ENCODE measurements around the gene UTP14A.

UTP14A gene

GRCh38 chrX:129958083-129958465, 52.1 kb downstream of the UTP14A start:
- H3K9ac ChIP-seq = peak overlapping the region; percentile 69; the same call in 1 of the 2 replicates
- no peaks in the 10 kb centered on the region for H3K36me3 ChIP-seq
- H3K27me3 ChIP-seq = peaks cover 48% of the 10 kb centered on the region
- peaks cover 91% of the 10 kb centered on the region for H3K4me1 ChIP-seq
- no peaks in the 10 kb centered on the region for H4K20me1 ChIP-seq
- H3K27ac ChIP-seq = peak overlapping the region; percentile 85; the same call in 1 of the 2 replicates
- H3K4me2 ChIP-seq = peak overlapping the region; percentile 82
- H3K9me3 ChIP-seq = peaks cover 3% of the 10 kb centered on the region; the same call in 1 of the 2 replicates
- TF ChIP-seq Cebpa-rat (IDR thresholded peaks at IDR 0.05) = no peak
- peak overlapping the region; percentile 61 for H3K4me3 ChIP-seq

- Histone ChIP-seq H3K4me1 (peaks cover 82% of the 10 kb centered on the region), H3K4me3 (no peak overlapping the region), H3K27ac (no peak overlapping the region), H3K9ac (no peak overlapping the region), H3K36me3 (no peaks in the 10 kb centered on the region), H3K27me3 (peaks cover 47% of the 10 kb centered on the region), H4K20me1 (no peaks in the 10 kb centered on the region), H3K4me2 (peak overlapping the region; percentile 82; the same call in 1 of the 2 replicates), H3K9me3 (peaks cover 3% of the 10 kb centered on the region; the same call in 1 of the 2 replicates)
- TF ChIP-seq Cebpa-rat (IDR thresholded peaks at IDR 0.05) = no peak
Measured at GRCh38 chrX:129958814-129959492, 53.0 kb downstream of the UTP14A start.

GRCh38 chrX:129959493-129959832, 53.5 kb downstream of the UTP14A start:
- H3K9ac ChIP-seq = no peak overlapping the region
- H3K4me1 ChIP-seq = peaks cover 77% of the 10 kb centered on the region

GRCh38 chrX:129961180-129962083, 55.5 kb downstream of the UTP14A start:
- no peaks in the 10 kb centered on the region for H3K36me3 ChIP-seq

More at GRCh38 chrX:129959493-129959832, 53.5 kb downstream of the UTP14A start:
- TF ChIP-seq Cebpa-rat (IDR thresholded peaks at IDR 0.05) = no peak
- H3K27me3 ChIP-seq = peaks cover 42% of the 10 kb centered on the region
- H4K20me1 ChIP-seq = no peaks in the 10 kb centered on the region
- H3K9me3 ChIP-seq = peaks cover 3% of the 10 kb centered on the region; the same call in 1 of the 2 replicates
- H3K36me3 ChIP-seq = no peaks in the 10 kb centered on the region
- no peak overlapping the region for H3K4me3 ChIP-seq
- peak overlapping the region; percentile 30; the same call in 1 of the 2 replicates for H3K4me2 ChIP-seq
- no peak overlapping the region for H3K27ac ChIP-seq

GRCh38 chrX:129963729-129964128, 57.8 kb downstream of the UTP14A start:
- peaks cover 29% of the 10 kb centered on the region for H3K27me3 ChIP-seq
- H3K4me3 ChIP-seq = no peak overlapping the region
- no peaks in the 10 kb centered on the region for H4K20me1 ChIP-seq
- peaks cover 40% of the 10 kb centered on the region for H3K4me1 ChIP-seq
- H3K4me2 ChIP-seq = no peak overlapping the region
- H3K27ac ChIP-seq = no peak overlapping the region
- H3K9ac ChIP-seq = no peak overlapping the region
- no peak for TF ChIP-seq Cebpa-rat (IDR thresholded peaks at IDR 0.05)
- H3K9me3 ChIP-seq = peaks cover 3% of the 10 kb centered on the region; the same call in 1 of the 2 replicates
- H3K36me3 ChIP-seq = no peaks in the 10 kb centered on the region

More at GRCh38 chrX:129961180-129962083, 55.5 kb downstream of the UTP14A start:
- H3K4me1 ChIP-seq = peaks cover 57% of the 10 kb centered on the region
- peaks cover 38% of the 10 kb centered on the region for H3K27me3 ChIP-seq
- H3K4me2 ChIP-seq = peak overlapping the region; percentile 82
- H3K27ac ChIP-seq = peak overlapping the region; percentile 77
- no peak for TF ChIP-seq Cebpa-rat (IDR thresholded peaks at IDR 0.05)
- peaks cover 3% of the 10 kb centered on the region; the same call in 1 of the 2 replicates for H3K9me3 ChIP-seq
- H3K4me3 ChIP-seq = peak overlapping the region; percentile 57
- peak overlapping the region; percentile 70 for H3K9ac ChIP-seq
- H4K20me1 ChIP-seq = no peaks in the 10 kb centered on the region

- no peak overlapping the region for H3K27ac ChIP-seq
- H3K4me3 ChIP-seq = no peak overlapping the region
- H3K36me3 ChIP-seq = no peaks in the 10 kb centered on the region
- H3K9ac ChIP-seq = no peak overlapping the region
- peaks cover 16% of the 10 kb centered on the region for H3K27me3 ChIP-seq
- TF ChIP-seq Cebpa-rat (IDR thresholded peaks at IDR 0.05) = no peak
- H4K20me1 ChIP-seq = no peaks in the 10 kb centered on the region
- H3K4me2 ChIP-seq = no peak overlapping the region
- H3K9me3 ChIP-seq = peaks cover 16% of the 10 kb centered on the region
- H3K4me1 ChIP-seq = peaks cover 25% of the 10 kb centered on the region
Measured at GRCh38 chrX:129965166-129965565, 59.2 kb downstream of the UTP14A start.

- Histone ChIP-seq H3K36me3 (no peaks in the 10 kb centered on the region), H4K20me1 (no peaks in the 10 kb centered on the region), H3K27ac (no peak overlapping the region), H3K4me2 (no peak overlapping the region), H3K9ac (no peak overlapping the region), H3K27me3 (peaks cover 13% of the 10 kb centered on the region), H3K9me3 (peaks cover 19% of the 10 kb centered on the region), H3K4me3 (no peak overlapping the region), H3K4me1 (no peaks in the 10 kb centered on the region)
- TF ChIP-seq Cebpa-rat (IDR thresholded peaks at IDR 0.05) = no peak
Measured at GRCh38 chrX:129968968-129969367, 63.0 kb downstream of the UTP14A start.

GRCh38 chrX:129976441-129976840, 70.5 kb downstream of the UTP14A start:
- H3K9me3 ChIP-seq = peaks cover 6% of the 10 kb centered on the region; the same call in 1 of the 2 replicates
- H3K36me3 ChIP-seq = no peaks in the 10 kb centered on the region
- TF ChIP-seq Cebpa-rat (IDR thresholded peaks at IDR 0.05) = no peak
- H3K9ac ChIP-seq = no peak overlapping the region
- H4K20me1 ChIP-seq = no peaks in the 10 kb centered on the region
- H3K4me1 ChIP-seq = peaks cover 33% of the 10 kb centered on the region
- H3K4me3 ChIP-seq = no peak overlapping the region
- peaks cover 58% of the 10 kb centered on the region for H3K27me3 ChIP-seq
- peak overlapping the region; percentile 65 for H3K4me2 ChIP-seq
- no peak overlapping the region for H3K27ac ChIP-seq
